ENCODE measurements around the gene TTLL7. TPM values are rescaled to one million over a fixed set of nuclear protein-coding genes. Genes with fewer than 3 reads are reported as not detected.
"Not testable (repeated sequence)": the region's sequence is repeated elsewhere in the genome, so short reads cannot be mapped to it uniquely, and the experiment has no call there.

TTLL7 gene
- total and polyA plus RNA-seq, 7 donors: 0.92 to 34.9 (median 15.5) TPM

- no peaks in the 10 kb centered on the region for H3K9me3 ChIP-seq
- H3K4me1 ChIP-seq: no peaks in the 10 kb centered on the region
- peaks cover 0 to 28% (median 4%) of the 10 kb centered on the region in 4 donors for H3K36me3 ChIP-seq
- WGBS, 2 donors: 93 to 95% methylated on average over 1 of the region's 1 CpG
- no peak overlapping the region for H3K27ac ChIP-seq
- H3K27me3 ChIP-seq: no peaks in the 10 kb centered on the region
- no peak for DNase-seq
- TF ChIP-seq POLR2AphosphoS5 (IDR thresholded peaks at IDR 0.05) (no peak), EP300 (IDR thresholded peaks at IDR 0.05) (no peak), CTCF (IDR thresholded peaks at IDR 0.05) (no peak), POLR2A (IDR thresholded peaks at IDR 0.05) (no peak)
- intact Hi-C loops (cut with DNase I): no loop called here
- H3K4me3 ChIP-seq: no peak overlapping the region
Measured at GRCh38 chr1:83919872-83920271, 79.1 kb downstream of the TTLL7 start.

DNA sequence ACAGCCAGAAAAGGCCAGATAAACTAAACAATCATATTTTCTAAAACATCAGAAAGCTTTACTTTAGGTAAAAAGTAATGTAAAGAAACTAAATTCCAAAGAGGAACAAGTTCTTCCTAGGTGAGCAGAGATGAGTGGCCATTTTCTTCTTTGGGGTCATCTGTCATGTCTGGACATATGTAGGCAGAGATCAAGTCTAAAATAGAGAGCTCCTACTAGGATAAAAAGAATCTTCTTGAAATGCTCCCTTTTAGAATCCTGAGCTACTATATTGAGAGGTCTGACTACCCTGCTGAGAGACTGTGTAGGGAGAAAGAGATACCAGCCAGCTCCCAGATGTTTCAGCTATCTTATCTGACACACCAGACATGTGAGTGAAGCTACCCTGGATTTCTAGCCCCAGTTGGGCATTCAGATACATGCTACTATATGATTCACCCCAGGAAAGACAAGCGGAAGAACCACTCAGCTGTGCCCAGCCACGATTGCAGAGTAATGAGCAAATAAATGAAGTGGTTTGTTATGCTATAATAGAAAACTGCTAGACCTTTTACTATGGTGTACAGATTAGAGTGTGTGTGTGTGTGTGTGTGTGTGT is 80.1 kb downstream of the TTLL7 start:
- H3K4me1 ChIP-seq: no peaks in the 10 kb centered on the region
- intact Hi-C loops (cut with DNase I): no loop called here
- no peak for DNase-seq
- TF ChIP-seq POLR2AphosphoS5 (IDR thresholded peaks at IDR 0.05) (no peak), POLR2A (IDR thresholded peaks at IDR 0.05) (no peak), EP300 (IDR thresholded peaks at IDR 0.05) (no peak), CTCF (IDR thresholded peaks at IDR 0.05) (no peak)
- H3K27ac ChIP-seq: no peak overlapping the region
- H3K9me3 ChIP-seq: no peaks in the 10 kb centered on the region
- WGBS, 2 donors: 60 to 71% methylated on average over 2 of the region's 2 CpGs
- no peaks in the 10 kb centered on the region for H3K27me3 ChIP-seq
- H3K36me3 ChIP-seq: peaks cover 0 to 32% (median 4%) of the 10 kb centered on the region in 4 donors
- H3K4me3 ChIP-seq: no peak overlapping the region

GRCh38 chr1:83917959-83918358 is 81.0 kb downstream of the TTLL7 start:
- Histone ChIP-seq H3K9me3 (no peaks in the 10 kb centered on the region), H3K27ac (no peak overlapping the region), H3K27me3 (no peaks in the 10 kb centered on the region), H3K4me3 (no peak overlapping the region), H3K36me3 (peaks cover 0 to 32% (median 4%) of the 10 kb centered on the region in 4 donors), H3K4me1 (no peaks in the 10 kb centered on the region)
- DNase-seq: no peak
- WGBS, 2 donors: 93 to 96% methylated on average over 1 of the region's 1 CpG
- TF ChIP-seq EP300 (IDR thresholded peaks at IDR 0.05) (no peak), POLR2AphosphoS5 (IDR thresholded peaks at IDR 0.05) (no peak), POLR2A (IDR thresholded peaks at IDR 0.05) (no peak), CTCF (IDR thresholded peaks at IDR 0.05) (no peak)
- intact Hi-C loops (cut with DNase I): no loop called here

GRCh38 chr1:83916094-83916493 is 82.8 kb downstream of the TTLL7 start:
- H3K4me3 ChIP-seq; H3K27me3 ChIP-seq; H3K27ac ChIP-seq; H3K4me1 ChIP-seq; intact Hi-C loops (cut with DNase I); H3K9me3 ChIP-seq; DNase-seq: not testable (repeated sequence)
- H3K36me3 ChIP-seq: peaks cover 0 to 31% (median 4%) of the 10 kb centered on the region in 4 donors
- 86 to 100% methylated on average over 1 of the region's 1 CpG for WGBS, 2 donors

GRCh38 chr1:83912876-83913275 is 86.1 kb downstream of the TTLL7 start:
- 28 to 62% methylated on average over 2 of the region's 2 CpGs for WGBS, 2 donors
- Histone ChIP-seq H3K4me1 (no peaks in the 10 kb centered on the region), H3K27me3 (no peaks in the 10 kb centered on the region), H3K36me3 (peaks cover 0 to 14% (median 0%) of the 10 kb centered on the region in 4 donors), H3K9me3 (no peaks in the 10 kb centered on the region), H3K4me3 (no peak overlapping the region), H3K27ac (no peak overlapping the region)
- intact Hi-C loops (cut with DNase I): no loop called here
- no peak for DNase-seq
- TF ChIP-seq CTCF (IDR thresholded peaks at IDR 0.05) (no peak), POLR2A (IDR thresholded peaks at IDR 0.05) (no peak), EP300 (IDR thresholded peaks at IDR 0.05) (no peak), POLR2AphosphoS5 (IDR thresholded peaks at IDR 0.05) (no peak)

Data from sigmoid colon (tissue), 7 donors.